Neural cell (in vitro differentiated cells): ENCODE data around the gene RAMP3. TPM values are rescaled to one million over a fixed set of nuclear protein-coding genes. Genes with fewer than 3 reads are reported as not detected.

ENCODE experiments used
- H2AFZ ChIP-seq: fragments of 200-600, 300-800 bp; sonication (generic), shearing (Covaris generic); 2 replicates; pipeline ENCODE4 v1.6.0; 2014; ENCODE audit warnings: low read depth, mild to moderate bottlenecking, antibody characterized with exemption, low read length, moderate library complexity
- H3F3A ChIP-seq: fragments of 200-600 bp; shearing (Covaris generic); 2 replicates; pipeline ENCODE4 v1.6.1; 2016; ENCODE audit warnings: mild to moderate bottlenecking, moderate library complexity, mixed read lengths, antibody characterized with exemption, low read length; ENCODE audit not compliant: insufficient read depth, poor library complexity, severe bottlenecking
- H3K27ac ChIP-seq: fragments of 200-600, 300-800 bp; sonication (generic), shearing (Covaris generic); 2 replicates; pipeline ENCODE4 v1.5.1; 2014; ENCODE audit warnings: mild to moderate bottlenecking, low read length, moderate library complexity
- H3K27me3 ChIP-seq: fragments of 300-800, 200-600 bp; sonication (generic), shearing (Covaris generic); 2 replicates; pipeline ENCODE4 v1.6.0; 2014; ENCODE audit warnings: mild to moderate bottlenecking, low read depth, low read length, moderate library complexity; ENCODE audit not compliant: insufficient read depth
- H3K36me3 ChIP-seq: fragments of 300-800, 200-600 bp; sonication (generic), shearing (Covaris generic); 2 replicates; pipeline ENCODE4 v1.5.1; 2014; ENCODE audit warnings: mild to moderate bottlenecking, antibody characterized with exemption, low read length, moderate library complexity; ENCODE audit not compliant: insufficient read depth
- H3K4me2 ChIP-seq: fragments of 300-800, 200-600 bp; sonication (generic), shearing (Covaris generic); 2 replicates; pipeline ENCODE4 v1.6.0; 2014; ENCODE audit warnings: mild to moderate bottlenecking, low read length
- H3K4me3 ChIP-seq: fragments of 300-800, 200-600 bp; sonication (generic), shearing (Covaris generic); 2 replicates; pipeline ENCODE4 v1.5.1; 2014; ENCODE audit warnings: mild to moderate bottlenecking, low read length, moderate library complexity
- H3K79me2 ChIP-seq: fragments of 200-600 bp; shearing (Covaris generic); replicated peaks from 2 replicates; pipeline ENCODE4 v1.6.0; 2014; ENCODE audit warnings: mild to moderate bottlenecking, low read length, moderate library complexity; ENCODE audit not compliant: insufficient read depth
- H3K9ac ChIP-seq: fragments of 300-800, 200-600 bp; sonication (generic), shearing (Covaris generic); 2 replicates; pipeline ENCODE4 v1.6.1; 2016; ENCODE audit warnings: mild to moderate bottlenecking, low read length, mixed read lengths
- H3K9me2 ChIP-seq: fragments of 200-600 bp; shearing (Covaris generic); 2 replicates; pipeline ENCODE4 v1.6.1; 2016; ENCODE audit warnings: mild to moderate bottlenecking, low read length, mixed read lengths; ENCODE audit not compliant: insufficient read depth
- H3K9me3 ChIP-seq: fragments of 200-600, 300-800 bp; sonication (generic), shearing (Covaris generic); 2 replicates; pipeline ENCODE4 v1.6.1; 2016; ENCODE audit warnings: mild to moderate bottlenecking, mixed run types, low read length, moderate library complexity, mixed read lengths
- H4K20me1 ChIP-seq: fragments of 200-600 bp; shearing (Covaris generic); 2 replicates; pipeline ENCODE4 v1.6.1; 2016; ENCODE audit warnings: mild to moderate bottlenecking, mixed run types; ENCODE audit not compliant: insufficient read depth
- EP300 ChIP-seq: fragments of 450-650 bp; conservative IDR thresholded peaks from 2 replicates; pipeline ENCODE4 v1.6.1; 2014; ENCODE audit warnings: antibody characterized with exemption, mild to moderate bottlenecking, moderate library complexity; ENCODE audit not compliant: poor library complexity, severe bottlenecking
- EZH2 ChIP-seq: fragments of 200-600, 300-800 bp; shearing (Covaris generic), sonication (generic); IDR thresholded peaks from 2 replicates; pipeline ENCODE4 v1.6.1; 2014; ENCODE audit warnings: antibody characterized with exemption, low read length, borderline replicate concordance, mild to moderate bottlenecking; ENCODE audit not compliant: insufficient read depth, poor library complexity, severe bottlenecking
- MXI1 ChIP-seq: fragments of 450-650 bp; conservative IDR thresholded peaks from 2 replicates; pipeline ENCODE4 v1.6.1; 2014; ENCODE audit warnings: antibody characterized with exemption, mild to moderate bottlenecking; ENCODE audit not compliant: poor library complexity, severe bottlenecking
- POLR2AphosphoS5 ChIP-seq: IDR thresholded peaks from 2 replicates; pipeline ENCODE4 v1.6.1; 2012
- RAD21 ChIP-seq: fragments of 450-650 bp; conservative IDR thresholded peaks from 2 replicates; pipeline ENCODE4 v1.6.1; 2014; ENCODE audit warnings: antibody characterized with exemption, mild to moderate bottlenecking, moderate library complexity
- SMC3 ChIP-seq: fragments of 450-650 bp; conservative IDR thresholded peaks from 2 replicates; pipeline ENCODE4 v1.6.1; 2014; ENCODE audit warnings: antibody characterized with exemption, mild to moderate bottlenecking, moderate library complexity; ENCODE audit not compliant: poor library complexity
- TAF1 ChIP-seq: IDR thresholded peaks from 2 replicates; pipeline ENCODE4 v1.6.1; 2012; ENCODE audit warnings: low read depth
- polyA plus RNA-seq: library from polyadenylated mRNA; depleted of rRNA; stranded (reverse); fragments of >200 nt; gene quantifications from 2 replicates; pipeline ENCODE4 v1.2.3, GENCODE V29; 2014
- TF ChIP-seq, protein P1 (sequence below): IDR thresholded peaks from 2 replicates; pipeline ENCODE4 v1.6.1; 2012; ENCODE audit warnings: borderline replicate concordance
- TF ChIP-seq, protein P2 (sequence below): fragments of 450-650 bp; IDR thresholded peaks from 2 replicates; pipeline ENCODE4 v1.5.1; 2014; ENCODE audit warnings: antibody characterized with exemption, mild to moderate bottlenecking, moderate library complexity; ENCODE audit not compliant: poor library complexity, severe bottlenecking

Gene RAMP3
- polyA plus RNA-seq, 1 donor from 2014 or later: not detected

DNA sequence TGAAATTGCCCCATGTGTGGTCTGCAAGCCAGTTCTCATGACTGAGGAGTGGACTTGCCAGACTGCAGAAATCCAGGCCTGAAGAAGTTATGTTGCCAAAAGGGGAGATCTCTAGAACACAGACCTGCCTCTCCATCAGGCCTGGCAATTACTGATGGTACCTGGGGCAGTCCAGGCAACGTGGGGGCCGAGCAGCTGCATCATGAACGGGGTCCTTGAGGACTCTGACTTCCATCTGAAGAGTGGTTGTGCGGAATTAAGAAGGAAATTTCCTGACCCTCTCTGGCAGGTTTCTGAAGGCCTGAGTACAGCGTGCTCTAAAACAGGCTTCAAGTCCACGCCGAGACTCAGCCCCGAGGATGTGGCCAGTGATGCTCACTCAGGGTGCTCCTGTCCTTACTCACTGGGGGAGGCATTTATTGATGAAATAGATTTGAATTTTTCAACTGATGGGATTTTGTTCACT, 30.4 kb downstream of the RAMP3 start:
- Histone ChIP-seq H3K9me2 (no peaks in the 10 kb centered on the region), H3K79me2 (no peaks in the 10 kb centered on the region), H3K27ac (no peak overlapping the region), H2AFZ (no peak overlapping the region), H3K36me3 (no peaks in the 10 kb centered on the region), H3K9me3 (no peaks in the 10 kb centered on the region), H3K9ac (no peak overlapping the region), H3K4me2 (no peak overlapping the region), H3K27me3 (no peaks in the 10 kb centered on the region), H3F3A (no peaks in the 10 kb centered on the region), H3K4me3 (no peak overlapping the region), H4K20me1 (no peaks in the 10 kb centered on the region)
- no peak for TF ChIP-seq TAF1
- TF ChIP-seq, protein P1, sequence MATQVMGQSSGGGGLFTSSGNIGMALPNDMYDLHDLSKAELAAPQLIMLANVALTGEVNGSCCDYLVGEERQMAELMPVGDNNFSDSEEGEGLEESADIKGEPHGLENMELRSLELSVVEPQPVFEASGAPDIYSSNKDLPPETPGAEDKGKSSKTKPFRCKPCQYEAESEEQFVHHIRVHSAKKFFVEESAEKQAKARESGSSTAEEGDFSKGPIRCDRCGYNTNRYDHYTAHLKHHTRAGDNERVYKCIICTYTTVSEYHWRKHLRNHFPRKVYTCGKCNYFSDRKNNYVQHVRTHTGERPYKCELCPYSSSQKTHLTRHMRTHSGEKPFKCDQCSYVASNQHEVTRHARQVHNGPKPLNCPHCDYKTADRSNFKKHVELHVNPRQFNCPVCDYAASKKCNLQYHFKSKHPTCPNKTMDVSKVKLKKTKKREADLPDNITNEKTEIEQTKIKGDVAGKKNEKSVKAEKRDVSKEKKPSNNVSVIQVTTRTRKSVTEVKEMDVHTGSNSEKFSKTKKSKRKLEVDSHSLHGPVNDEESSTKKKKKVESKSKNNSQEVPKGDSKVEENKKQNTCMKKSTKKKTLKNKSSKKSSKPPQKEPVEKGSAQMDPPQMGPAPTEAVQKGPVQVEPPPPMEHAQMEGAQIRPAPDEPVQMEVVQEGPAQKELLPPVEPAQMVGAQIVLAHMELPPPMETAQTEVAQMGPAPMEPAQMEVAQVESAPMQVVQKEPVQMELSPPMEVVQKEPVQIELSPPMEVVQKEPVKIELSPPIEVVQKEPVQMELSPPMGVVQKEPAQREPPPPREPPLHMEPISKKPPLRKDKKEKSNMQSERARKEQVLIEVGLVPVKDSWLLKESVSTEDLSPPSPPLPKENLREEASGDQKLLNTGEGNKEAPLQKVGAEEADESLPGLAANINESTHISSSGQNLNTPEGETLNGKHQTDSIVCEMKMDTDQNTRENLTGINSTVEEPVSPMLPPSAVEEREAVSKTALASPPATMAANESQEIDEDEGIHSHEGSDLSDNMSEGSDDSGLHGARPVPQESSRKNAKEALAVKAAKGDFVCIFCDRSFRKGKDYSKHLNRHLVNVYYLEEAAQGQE: no peak
- no peak for TF ChIP-seq EP300
- no peak for TF ChIP-seq MXI1
- TF ChIP-seq RAD21: no peak
- no peak for TF ChIP-seq EZH2
- TF ChIP-seq SMC3: no peak
- TF ChIP-seq POLR2AphosphoS5: no peak
- TF ChIP-seq, protein P2, sequence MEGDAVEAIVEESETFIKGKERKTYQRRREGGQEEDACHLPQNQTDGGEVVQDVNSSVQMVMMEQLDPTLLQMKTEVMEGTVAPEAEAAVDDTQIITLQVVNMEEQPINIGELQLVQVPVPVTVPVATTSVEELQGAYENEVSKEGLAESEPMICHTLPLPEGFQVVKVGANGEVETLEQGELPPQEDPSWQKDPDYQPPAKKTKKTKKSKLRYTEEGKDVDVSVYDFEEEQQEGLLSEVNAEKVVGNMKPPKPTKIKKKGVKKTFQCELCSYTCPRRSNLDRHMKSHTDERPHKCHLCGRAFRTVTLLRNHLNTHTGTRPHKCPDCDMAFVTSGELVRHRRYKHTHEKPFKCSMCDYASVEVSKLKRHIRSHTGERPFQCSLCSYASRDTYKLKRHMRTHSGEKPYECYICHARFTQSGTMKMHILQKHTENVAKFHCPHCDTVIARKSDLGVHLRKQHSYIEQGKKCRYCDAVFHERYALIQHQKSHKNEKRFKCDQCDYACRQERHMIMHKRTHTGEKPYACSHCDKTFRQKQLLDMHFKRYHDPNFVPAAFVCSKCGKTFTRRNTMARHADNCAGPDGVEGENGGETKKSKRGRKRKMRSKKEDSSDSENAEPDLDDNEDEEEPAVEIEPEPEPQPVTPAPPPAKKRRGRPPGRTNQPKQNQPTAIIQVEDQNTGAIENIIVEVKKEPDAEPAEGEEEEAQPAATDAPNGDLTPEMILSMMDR: no peak

DNA sequence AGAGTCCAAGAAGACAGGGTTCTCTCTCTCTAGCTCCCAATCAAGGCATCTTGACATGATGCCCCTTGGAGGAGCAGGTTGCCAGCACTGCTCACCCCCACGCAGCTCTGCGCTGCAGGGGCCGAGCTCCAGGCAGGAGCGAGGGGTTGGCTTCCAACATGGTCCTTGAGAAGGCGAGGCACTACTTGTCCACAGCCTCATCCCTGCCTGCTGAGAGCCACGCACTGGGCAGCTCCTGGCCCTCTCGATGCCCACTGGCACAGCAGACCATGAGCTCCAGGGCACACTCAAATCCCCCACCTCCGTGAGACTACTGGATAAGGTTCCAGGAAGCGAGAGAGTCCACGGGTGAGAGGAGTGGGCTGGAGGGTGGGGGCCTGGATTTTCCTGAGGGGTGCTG, 31.1 kb downstream of the RAMP3 start:
- H3K36me3 ChIP-seq: no peaks in the 10 kb centered on the region
- H3K9me2 ChIP-seq: no peaks in the 10 kb centered on the region
- H3K79me2 ChIP-seq: no peaks in the 10 kb centered on the region
- TF ChIP-seq EZH2: no peak
- TF ChIP-seq SMC3: no peak
- TF ChIP-seq POLR2AphosphoS5: no peak
- TF ChIP-seq, protein P2: no peak
- TF ChIP-seq EP300: no peak
- TF ChIP-seq, protein P1: no peak
- no peak for TF ChIP-seq MXI1
- TF ChIP-seq TAF1: no peak
- TF ChIP-seq RAD21: no peak
- H3K27me3 ChIP-seq: no peaks in the 10 kb centered on the region
- H3K9ac ChIP-seq: no peak overlapping the region
- H3K27ac ChIP-seq: no peak overlapping the region
- H4K20me1 ChIP-seq: no peaks in the 10 kb centered on the region
- H3F3A ChIP-seq: no peaks in the 10 kb centered on the region
- no peak overlapping the region for H3K4me2 ChIP-seq
- no peak overlapping the region for H3K4me3 ChIP-seq
- H3K9me3 ChIP-seq: no peaks in the 10 kb centered on the region
- H2AFZ ChIP-seq: no peak overlapping the region
